Skeletal muscle satellite cell (primary cell): Measurements from ENCODE around the gene PPP4C.
"Not testable (repeated sequence)": the region's sequence is repeated elsewhere in the genome, so short reads cannot be mapped to it uniquely, and the experiment has no call there.

ENCODE experiments used
- H3K27me3 ChIP-seq: 2 replicates; pipeline ENCODE4 v1.7.0; 2013; ENCODE audit warnings: low read length; ENCODE audit not compliant: control insufficient read depth, insufficient read depth
- H3K36me3 ChIP-seq: 2 replicates; pipeline ENCODE4 v1.7.0; 2013; ENCODE audit warnings: mild to moderate bottlenecking, control low read depth, low read length; ENCODE audit not compliant: insufficient read depth
- H3K4me1 ChIP-seq: 2 replicates; pipeline ENCODE4 v1.7.0; 2013; ENCODE audit warnings: low read length; ENCODE audit not compliant: control insufficient read depth, insufficient read depth
- H3K4me2 ChIP-seq: 2 replicates; pipeline ENCODE4 v1.7.0; 2013; ENCODE audit warnings: mild to moderate bottlenecking, low read length
- H3K4me3 ChIP-seq: 2 replicates; pipeline ENCODE4 v1.7.0; 2013; ENCODE audit warnings: low read length
- H3K9ac ChIP-seq: 2 replicates; pipeline ENCODE4 v1.7.0; 2013; ENCODE audit warnings: mild to moderate bottlenecking, low read depth, low read length, moderate library complexity
- H3K9me3 ChIP-seq: replicated peaks from 2 replicates; pipeline ENCODE4 v1.7.0; 2013; ENCODE audit warnings: mild to moderate bottlenecking, control low read depth, low read length

The PPP4C gene

DNA sequence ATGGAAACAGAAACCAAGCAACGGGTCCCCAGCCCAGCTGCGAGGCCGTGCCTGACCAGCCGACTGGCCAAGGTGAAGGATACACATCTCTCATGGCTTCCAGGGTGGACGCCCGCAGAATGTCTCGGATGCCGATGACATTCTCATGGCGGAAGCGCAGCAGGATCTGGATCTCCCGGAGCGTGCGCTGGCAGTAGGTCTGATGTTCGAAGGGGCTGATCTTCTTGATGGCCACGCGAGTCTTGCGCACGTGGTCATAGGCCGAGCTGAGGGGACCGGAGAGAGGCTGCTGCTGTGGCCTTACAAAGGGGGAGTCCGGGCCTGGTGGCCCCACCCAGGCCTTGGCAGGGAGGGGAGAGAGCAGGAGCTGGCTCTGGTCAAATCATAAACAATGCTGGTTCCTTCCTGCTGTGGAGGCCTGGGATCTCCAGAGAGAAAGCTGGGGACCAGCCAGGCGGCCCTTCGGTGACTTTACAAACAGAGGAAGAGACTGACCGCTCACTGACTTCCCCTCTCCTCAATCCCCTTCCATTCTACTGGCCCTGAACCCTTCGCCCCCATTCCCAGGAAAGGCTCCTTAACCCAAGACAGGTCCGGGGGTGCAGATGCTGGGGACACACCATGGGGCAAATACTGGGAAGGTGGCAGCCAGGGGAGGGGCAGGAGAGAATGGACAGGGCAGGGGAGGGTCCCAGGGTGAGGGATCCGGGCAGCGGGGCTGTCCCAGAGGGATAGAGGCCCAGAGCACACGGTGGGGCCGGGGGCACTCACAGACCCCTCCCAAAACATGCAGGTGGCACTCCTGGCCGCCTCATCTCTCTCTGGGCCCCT lies 46.2 kb downstream of the PPP4C start:
- Histone ChIP-seq H3K9me3 (no peaks in the 10 kb centered on the region), H3K36me3 (peaks cover 34% of the 10 kb centered on the region), H3K9ac (peak overlapping the region; percentile 85), H3K4me1 (peaks cover 27% of the 10 kb centered on the region), H3K27me3 (no peaks in the 10 kb centered on the region), H3K4me2 (peak overlapping the region; percentile 100), H3K4me3 (peak overlapping the region; percentile 93)

DNA sequence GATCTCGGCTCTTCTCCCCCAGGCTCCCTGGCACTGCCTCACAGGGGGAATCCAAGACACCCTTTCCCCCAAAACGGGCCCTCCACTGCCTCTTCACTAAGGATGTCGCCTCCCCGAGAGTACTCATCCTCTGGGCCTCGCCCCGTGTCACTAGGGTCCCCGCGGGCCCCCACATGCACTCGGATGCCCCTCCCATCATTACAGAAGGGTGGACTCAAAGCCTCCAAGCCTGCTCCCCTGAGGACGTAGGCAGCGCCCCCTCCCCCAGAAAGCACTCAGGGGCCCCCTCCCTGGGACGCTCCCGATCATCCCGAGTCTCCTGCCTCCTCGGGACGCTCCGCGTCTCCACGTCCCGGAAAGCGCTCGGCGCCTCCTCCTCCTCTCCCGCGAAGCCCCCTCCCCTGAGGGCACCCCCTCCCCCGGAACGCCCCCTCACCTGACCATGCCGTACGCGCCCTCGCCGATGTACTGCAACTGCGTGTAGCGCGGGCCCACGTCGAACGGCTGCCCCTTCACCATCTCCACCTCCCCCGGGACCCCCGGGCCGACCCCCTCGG lies 46.9 kb downstream of the PPP4C start:
- Histone ChIP-seq H3K9me3 (no peaks in the 10 kb centered on the region), H3K4me3 (peak overlapping the region; percentile 93), H3K9ac (peak overlapping the region; percentile 85), H3K4me1 (peaks cover 27% of the 10 kb centered on the region), H3K36me3 (peaks cover 26% of the 10 kb centered on the region), H3K27me3 (no peaks in the 10 kb centered on the region), H3K4me2 (peak overlapping the region; percentile 100)

GRCh38 chr16:30124985-30125379 lies 49.2 kb downstream of the PPP4C start:
- H3K4me1 ChIP-seq = peaks cover 27% of the 10 kb centered on the region
- no peak overlapping the region for H3K4me3 ChIP-seq
- H3K36me3 ChIP-seq = peaks cover 7% of the 10 kb centered on the region
- no peak overlapping the region for H3K4me2 ChIP-seq
- H3K27me3 ChIP-seq = peaks cover 2% of the 10 kb centered on the region
- H3K9ac ChIP-seq = no peak overlapping the region
- H3K9me3 ChIP-seq = no peaks in the 10 kb centered on the region

DNA sequence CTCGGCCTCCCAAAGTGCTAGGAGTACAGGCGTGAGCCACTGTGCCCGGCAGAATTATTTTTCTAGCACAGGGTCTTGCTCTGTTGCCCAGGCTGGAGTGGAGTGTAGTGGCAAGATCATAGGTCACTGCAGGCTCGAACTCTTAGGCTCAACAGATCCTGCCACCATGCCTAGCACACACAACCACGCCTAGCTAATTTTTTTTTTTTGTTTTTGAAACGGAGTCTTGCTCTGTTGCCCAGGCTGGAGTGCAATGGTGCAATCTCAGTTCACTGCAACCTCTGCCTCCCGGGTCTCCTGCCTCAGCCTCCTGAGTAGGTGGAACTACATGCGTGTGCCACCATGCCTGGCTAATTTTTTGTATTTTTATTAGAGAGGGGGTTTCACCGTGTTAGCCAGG lies 49.9 kb downstream of the PPP4C start:
- H3K36me3 ChIP-seq, H3K9ac ChIP-seq, H3K4me3 ChIP-seq, H3K27me3 ChIP-seq, H3K9me3 ChIP-seq, H3K4me2 ChIP-seq: not testable (repeated sequence)
- H3K4me1 ChIP-seq = peaks cover 27% of the 10 kb centered on the region

DNA sequence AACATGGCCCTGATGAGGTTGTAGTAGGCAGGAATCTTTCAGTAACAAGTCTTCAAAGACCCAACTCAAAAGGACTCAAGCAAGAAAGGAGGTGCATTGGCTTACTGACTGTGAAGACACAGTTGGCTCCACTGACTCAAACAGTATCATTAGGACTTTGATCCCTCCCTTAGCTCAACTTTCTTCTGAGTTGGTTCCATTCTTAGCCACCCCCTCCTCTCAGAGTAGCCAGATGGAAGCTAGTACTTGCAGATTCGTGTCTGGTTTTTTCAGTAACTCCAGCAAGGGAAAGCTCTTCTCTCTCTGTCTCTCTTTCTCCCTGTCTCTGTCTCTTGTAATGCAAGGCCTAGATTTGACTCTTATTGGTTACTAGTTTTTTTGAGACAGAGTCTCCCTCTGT lies 52.2 kb downstream of the PPP4C start:
- Histone ChIP-seq H3K27me3 (peaks cover 13% of the 10 kb centered on the region), H3K9me3 (no peaks in the 10 kb centered on the region), H3K36me3 (no peaks in the 10 kb centered on the region), H3K4me3 (no peak overlapping the region), H3K4me2 (no peak overlapping the region), H3K9ac (no peak overlapping the region), H3K4me1 (peaks cover 14% of the 10 kb centered on the region)

- Histone ChIP-seq H3K27me3 (peaks cover 13% of the 10 kb centered on the region), H3K4me3 (no peak overlapping the region), H3K36me3 (no peaks in the 10 kb centered on the region), H3K4me2 (no peak overlapping the region), H3K9me3 (no peaks in the 10 kb centered on the region), H3K9ac (no peak overlapping the region), H3K4me1 (no peaks in the 10 kb centered on the region)
Observed at GRCh38 chr16:30131869-30132475, 56.2 kb downstream of the PPP4C start.

DNA sequence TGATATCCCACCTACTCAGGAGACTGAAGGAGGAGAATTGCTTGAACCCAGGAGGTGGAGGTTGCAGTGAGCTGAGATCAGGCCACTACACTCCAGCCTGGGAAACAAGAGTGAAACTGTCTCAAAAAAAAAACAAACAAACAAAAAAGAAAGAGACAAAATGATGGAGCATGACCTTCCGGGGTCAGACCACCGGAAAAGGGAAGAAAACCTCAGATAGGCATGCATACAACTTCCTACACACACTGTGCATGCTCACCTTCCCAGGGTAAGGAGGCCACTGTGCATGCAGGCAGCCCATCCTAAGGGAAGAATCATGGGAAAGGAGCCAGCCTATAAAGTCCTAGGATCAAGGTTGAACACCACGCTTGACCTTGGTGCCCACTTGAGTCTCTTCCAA lies 56.8 kb downstream of the PPP4C start:
- H3K9me3 ChIP-seq = no peaks in the 10 kb centered on the region
- no peaks in the 10 kb centered on the region for H3K36me3 ChIP-seq
- peaks cover 16% of the 10 kb centered on the region for H3K27me3 ChIP-seq
- H3K4me3 ChIP-seq = no peak overlapping the region
- no peak overlapping the region for H3K4me2 ChIP-seq
- no peaks in the 10 kb centered on the region for H3K4me1 ChIP-seq
- H3K9ac ChIP-seq = no peak overlapping the region
